ENCODE measurements around the gene CAPN15. TPM values are rescaled to one million over a fixed set of nuclear protein-coding genes. Genes with fewer than 3 reads are reported as not detected.
A peak's percentile ranks its signal among the peaks of the same experiment; 100 is the strongest.

The CAPN15 gene
- total RNA-seq, 1 donor from 2014 or later = 38.7 TPM

DNA sequence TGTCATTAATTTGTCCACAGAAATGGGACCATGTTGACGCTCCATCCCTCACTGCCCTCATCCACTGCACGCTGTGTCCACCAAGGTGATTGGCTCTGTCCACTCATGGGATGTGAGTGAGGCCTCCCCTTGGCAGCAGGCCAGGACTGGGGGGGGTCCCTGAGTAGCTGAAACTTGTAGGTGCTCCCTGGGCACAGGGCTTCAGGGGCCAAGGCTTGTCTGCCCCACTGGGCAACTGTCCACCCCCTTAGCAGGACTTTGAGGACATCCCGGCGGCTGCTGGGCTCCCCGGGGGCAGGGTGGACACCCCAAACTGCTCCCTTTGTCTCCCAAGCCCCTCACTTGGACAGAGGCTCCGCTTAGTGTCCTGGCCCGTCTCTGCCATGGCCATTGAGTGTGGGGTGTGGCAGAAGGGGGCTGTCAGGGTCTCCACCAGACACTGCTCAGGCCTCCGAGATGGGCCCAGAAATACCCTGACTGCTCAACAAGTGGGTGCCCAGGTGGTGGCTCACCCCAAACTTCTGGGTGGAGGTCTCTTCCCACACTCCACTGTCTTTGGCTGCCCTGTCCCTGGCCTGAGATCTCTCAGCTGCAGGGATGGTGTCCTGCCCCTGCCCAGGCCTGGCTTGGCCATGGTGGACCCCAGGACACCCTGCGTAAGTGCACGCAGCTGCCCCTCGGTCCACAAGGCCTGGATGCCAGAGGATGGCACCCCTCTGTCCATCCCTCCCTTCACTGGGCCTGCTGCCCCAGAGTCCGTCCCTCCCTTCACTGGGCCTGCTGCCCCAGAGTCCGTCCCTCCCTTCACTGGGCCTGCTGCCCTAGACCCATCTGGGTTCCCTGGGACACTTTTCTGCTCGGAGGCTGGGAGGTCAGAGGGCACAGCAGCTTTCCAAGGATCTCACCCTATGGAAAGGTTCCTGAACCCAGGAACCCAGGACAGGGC is 59.4 kb downstream of the CAPN15 start:
- H3K9me3 Mint-ChIP-seq (ENCODE audit: unreplicated experiment) = no peaks in the 10 kb centered on the region
- Histone ChIP-seq H3K9me3 (ENCODE audit: insufficient read depth, low read depth, low read length) (no peaks in the 10 kb centered on the region), H3K4me1 (ENCODE audit: insufficient read depth, low read length) (peaks cover 15% of the 10 kb centered on the region), H3K27ac (ENCODE audit: low read depth, low read length) (no peak overlapping the region), H3K4me2 (ENCODE audit: low read length) (no peak overlapping the region), H3K79me2 (ENCODE audit: insufficient read depth, low read length) (peaks cover 32% of the 10 kb centered on the region), H3K36me3 (ENCODE audit: insufficient read depth, low read length) (no peaks in the 10 kb centered on the region), H2AFZ (ENCODE audit: low read depth, low read length) (no peak overlapping the region), H3K9ac (ENCODE audit: low read length) (no peak overlapping the region), H3K27me3 (ENCODE audit: insufficient read depth, low read length) (no peaks in the 10 kb centered on the region), H3K4me3 (ENCODE audit: insufficient read depth, low read depth, low read length) (no peak overlapping the region), H4K20me1 (ENCODE audit: insufficient read depth, low read length) (peaks cover 39% of the 10 kb centered on the region)
- peaks cover 11% of the 10 kb centered on the region for H3K4me1 Mint-ChIP-seq (ENCODE audit: low read depth, unreplicated experiment)
- H3K27ac Mint-ChIP-seq (ENCODE audit: unreplicated experiment) = peak overlapping the region; percentile 69
- FAIRE-seq (no peak), DNase-seq (ENCODE audit: low read depth) (no peak)
- H3K27me3 Mint-ChIP-seq (ENCODE audit: low read depth, unreplicated experiment) = no peaks in the 10 kb centered on the region
- no peaks in the 10 kb centered on the region for H3K36me3 Mint-ChIP-seq (ENCODE audit: low read depth, unreplicated experiment)
- no peak for TF ChIP-seq EZH2 (IDR thresholded peaks at IDR 0.05; ENCODE audit: insufficient read depth, low read length)
- TF ChIP-seq, protein P1, sequence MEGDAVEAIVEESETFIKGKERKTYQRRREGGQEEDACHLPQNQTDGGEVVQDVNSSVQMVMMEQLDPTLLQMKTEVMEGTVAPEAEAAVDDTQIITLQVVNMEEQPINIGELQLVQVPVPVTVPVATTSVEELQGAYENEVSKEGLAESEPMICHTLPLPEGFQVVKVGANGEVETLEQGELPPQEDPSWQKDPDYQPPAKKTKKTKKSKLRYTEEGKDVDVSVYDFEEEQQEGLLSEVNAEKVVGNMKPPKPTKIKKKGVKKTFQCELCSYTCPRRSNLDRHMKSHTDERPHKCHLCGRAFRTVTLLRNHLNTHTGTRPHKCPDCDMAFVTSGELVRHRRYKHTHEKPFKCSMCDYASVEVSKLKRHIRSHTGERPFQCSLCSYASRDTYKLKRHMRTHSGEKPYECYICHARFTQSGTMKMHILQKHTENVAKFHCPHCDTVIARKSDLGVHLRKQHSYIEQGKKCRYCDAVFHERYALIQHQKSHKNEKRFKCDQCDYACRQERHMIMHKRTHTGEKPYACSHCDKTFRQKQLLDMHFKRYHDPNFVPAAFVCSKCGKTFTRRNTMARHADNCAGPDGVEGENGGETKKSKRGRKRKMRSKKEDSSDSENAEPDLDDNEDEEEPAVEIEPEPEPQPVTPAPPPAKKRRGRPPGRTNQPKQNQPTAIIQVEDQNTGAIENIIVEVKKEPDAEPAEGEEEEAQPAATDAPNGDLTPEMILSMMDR (IDR thresholded peaks at IDR 0.05; ENCODE audit: insufficient read depth, low read depth, low read length) = no peak
- H3K4me3 Mint-ChIP-seq (ENCODE audit: unreplicated experiment) = peak overlapping the region; percentile 90

DNA sequence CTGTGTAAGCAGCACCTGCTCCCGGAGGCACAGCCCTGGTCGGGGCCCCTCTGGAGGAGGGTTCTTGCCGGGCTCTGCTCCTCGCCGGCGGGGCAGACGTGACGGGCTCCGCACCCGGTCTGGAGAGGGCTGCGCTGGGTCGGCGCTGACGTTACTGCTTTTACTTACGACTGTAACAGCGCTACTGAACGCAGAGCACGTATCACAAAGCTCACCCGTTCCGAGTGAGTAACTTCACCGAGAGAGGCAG is 61.1 kb downstream of the CAPN15 start:
- FAIRE-seq (no peak), DNase-seq (ENCODE audit: low read depth) (peak; percentile 67)
- peak overlapping the region; percentile 86 for H3K27ac Mint-ChIP-seq (ENCODE audit: unreplicated experiment)

More for the DNA sequence above, 61.1 kb downstream of the CAPN15 start:
- no peaks in the 10 kb centered on the region for H3K27me3 Mint-ChIP-seq (ENCODE audit: low read depth, unreplicated experiment)
- H3K36me3 Mint-ChIP-seq (ENCODE audit: low read depth, unreplicated experiment) = peaks cover 2% of the 10 kb centered on the region
- Histone ChIP-seq H3K36me3 (ENCODE audit: insufficient read depth, low read length) (no peaks in the 10 kb centered on the region), H3K27ac (ENCODE audit: low read depth, low read length) (peak overlapping the region; percentile 98), H3K79me2 (ENCODE audit: insufficient read depth, low read length) (peaks cover 48% of the 10 kb centered on the region), H3K27me3 (ENCODE audit: insufficient read depth, low read length) (no peaks in the 10 kb centered on the region), H3K9ac (ENCODE audit: low read length) (peak overlapping the region; percentile 87), H4K20me1 (ENCODE audit: insufficient read depth, low read length) (peaks cover 50% of the 10 kb centered on the region), H3K9me3 (ENCODE audit: insufficient read depth, low read depth, low read length) (no peaks in the 10 kb centered on the region), H2AFZ (ENCODE audit: low read depth, low read length) (peak overlapping the region; percentile 98), H3K4me1 (ENCODE audit: insufficient read depth, low read length) (peaks cover 15% of the 10 kb centered on the region), H3K4me2 (ENCODE audit: low read length) (peak overlapping the region; percentile 87), H3K4me3 (ENCODE audit: insufficient read depth, low read depth, low read length) (peak overlapping the region; percentile 73)
- peaks cover 11% of the 10 kb centered on the region for H3K4me1 Mint-ChIP-seq (ENCODE audit: low read depth, unreplicated experiment)
- H3K4me3 Mint-ChIP-seq (ENCODE audit: unreplicated experiment) = peak overlapping the region; percentile 90
- H3K9me3 Mint-ChIP-seq (ENCODE audit: unreplicated experiment) = no peaks in the 10 kb centered on the region
- TF ChIP-seq EZH2 (IDR thresholded peaks at IDR 0.05; ENCODE audit: insufficient read depth, low read length) = no peak
- TF ChIP-seq, protein P1 (IDR thresholded peaks at IDR 0.05; ENCODE audit: insufficient read depth, low read depth, low read length) = no peak
